Liver (tissue), 9 donors: ENCODE measurements around the gene IGF1R. TPM values are rescaled to one million over a fixed set of nuclear protein-coding genes. Genes with fewer than 3 reads are reported as not detected.

Source experiments
- DNase-seq: peaks from one replicate; pipeline ENCODE4 v3.0.0-alpha.2; 2017; ENCODE audit warnings: low spot score
- H3K27ac ChIP-seq, 2 donors: one replicate each; pipeline ENCODE4 v1.7.0; 2013; ENCODE audit warnings: inconsistent platforms in 2 of 2, low read length in 2 of 2, control low read depth in 1 of 2, low read depth in 1 of 2, mild to moderate bottlenecking in 1 of 2
- H3K27me3 ChIP-seq, 4 donors: one replicate each; pipeline versions ENCODE4 v1.6.1 to v1.7.0; 2013; ENCODE audit warnings: low read length in 3 of 4, inconsistent platforms in 1 of 4, mild to moderate bottlenecking in 1 of 4, moderate library complexity in 1 of 4; ENCODE audit not compliant: control insufficient read depth in 4 of 4, insufficient read depth in 4 of 4
- H3K36me3 ChIP-seq, 4 donors: one replicate each; pipeline versions ENCODE4 v1.6.1 to v1.7.0; 2013; ENCODE audit warnings: low read length in 3 of 4, mild to moderate bottlenecking in 3 of 4, low read depth in 1 of 4, moderate library complexity in 1 of 4; ENCODE audit not compliant: control insufficient read depth in 4 of 4, insufficient read depth in 3 of 4
- H3K4me1 ChIP-seq, 4 donors: one replicate each; pipeline versions ENCODE4 v1.6.1 to v1.7.0; 2013; ENCODE audit warnings: low read length in 3 of 4, mild to moderate bottlenecking in 3 of 4, moderate library complexity in 1 of 4; ENCODE audit not compliant: control insufficient read depth in 4 of 4, insufficient read depth in 4 of 4
- H3K4me3 ChIP-seq, 3 donors: one replicate each; pipeline versions ENCODE4 v1.6.1 to v1.7.0; 2013; ENCODE audit warnings: low read length in 3 of 3, control low read depth in 1 of 3, low read depth in 1 of 3, mild to moderate bottlenecking in 1 of 3
- H3K9ac ChIP-seq, 2 donors: one replicate each; pipeline ENCODE4 v1.7.0; 2013; ENCODE audit warnings: low read length in 2 of 2, mild to moderate bottlenecking in 2 of 2, moderate library complexity in 2 of 2, control low read depth in 1 of 2, low read depth in 1 of 2
- H3K9me3 ChIP-seq, 4 donors: one replicate each; pipeline versions ENCODE4 v1.6.1 to v1.7.0; 2013; ENCODE audit warnings: low read length in 3 of 4; ENCODE audit not compliant: control insufficient read depth in 4 of 4
- ATF3 ChIP-seq: IDR thresholded peaks from 2 replicates; pipeline ENCODE4 v1.6.1; 2016; ENCODE audit warnings: antibody characterized with exemption
- CTCF ChIP-seq: fragments of 150-350 bp; IDR thresholded peaks from 2 replicates; pipeline ENCODE4 v1.5.1; 2017; ENCODE audit warnings: improper control_type of control experiment, low read depth, low read length; ENCODE audit not compliant: missing input control
- FOXA1 ChIP-seq: IDR thresholded peaks from 2 replicates; pipeline ENCODE4 v1.6.1; 2016; ENCODE audit warnings: antibody characterized with exemption
- FOXA2 ChIP-seq: IDR thresholded peaks from 2 replicates; pipeline ENCODE4 v1.6.1; 2016; ENCODE audit warnings: antibody characterized with exemption
- GABPA ChIP-seq, 2 donors: IDR thresholded peaks in 1 of 2; conservative IDR thresholded peaks in 1 of 2; 2 replicates each; pipeline ENCODE4 v1.6.1; 2016; ENCODE audit warnings: antibody characterized with exemption in 2 of 2, mild to moderate bottlenecking in 1 of 2, moderate library complexity in 1 of 2
- HNF4A ChIP-seq, 2 donors: conservative IDR thresholded peaks; 2 replicates each; pipeline ENCODE4 v1.6.1; 2016; ENCODE audit warnings: antibody characterized with exemption in 2 of 2, mild to moderate bottlenecking in 2 of 2
- HNF4G ChIP-seq: IDR thresholded peaks from 2 replicates; pipeline ENCODE4 v1.6.1; 2016; ENCODE audit warnings: antibody characterized with exemption
- JUND ChIP-seq, 2 donors: IDR thresholded peaks; 2 replicates each; pipeline ENCODE4 v1.6.1; 2016; ENCODE audit warnings: antibody characterized with exemption in 2 of 2
- MAX ChIP-seq: IDR thresholded peaks from 2 replicates; pipeline ENCODE4 v1.6.1; 2016; ENCODE audit warnings: antibody characterized with exemption
- NR2F2 ChIP-seq: IDR thresholded peaks from 2 replicates; pipeline ENCODE4 v1.6.1; 2016; ENCODE audit warnings: antibody characterized with exemption
- RAD21 ChIP-seq, 2 donors: IDR thresholded peaks; 2 replicates each; pipeline ENCODE4 v1.6.1; 2016; ENCODE audit warnings: antibody characterized with exemption in 2 of 2, mild to moderate bottlenecking in 2 of 2
- REST ChIP-seq: IDR thresholded peaks from 2 replicates; pipeline ENCODE4 v1.6.1; 2016; ENCODE audit warnings: antibody characterized with exemption, mild to moderate bottlenecking
- SP1 ChIP-seq: IDR thresholded peaks from 2 replicates; pipeline ENCODE4 v1.6.1; 2018; ENCODE audit warnings: antibody characterized with exemption, mild to moderate bottlenecking
- TAF1 ChIP-seq: conservative IDR thresholded peaks from 2 replicates; pipeline ENCODE4 v1.6.1; 2016; ENCODE audit warnings: antibody characterized with exemption, mild to moderate bottlenecking
- YY1 ChIP-seq: IDR thresholded peaks from 2 replicates; pipeline ENCODE4 v1.6.1; 2016; ENCODE audit warnings: antibody characterized with exemption, mild to moderate bottlenecking
- ZBTB33 ChIP-seq: IDR thresholded peaks from 2 replicates; pipeline ENCODE4 v1.6.1; 2016; ENCODE audit warnings: antibody characterized with exemption
- WGBS: extraction: QIAGEN DNeasy Blood & Tissue Kit; methylation state at CpG from one replicate; pipeline ENCODE4 v1.1.7; 2013; 5-methylcytosine and 5-hydroxymethylcytosine counted together
- polyA plus RNA-seq, 2 donors: library from polyadenylated mRNA; stranded (reverse) in 1 of 2; unstranded in 1 of 2; fragments of 200-250 nt in 1 of 2; fragments of >200 nt in 1 of 2; fragmentation: Nextera tagmentation in 1 of 2; extraction: Ambion mirVana in 1 of 2; gene quantifications; one replicate each; pipeline versions ENCODE4 v1.2.1 to v1.2.3, GENCODE V29; 2013 to 2015
- total RNA-seq, 2 donors: library from RNA; depleted of rRNA; stranded (reverse); fragments of >200 nt; gene quantifications; one replicate each; pipeline ENCODE4 v1.2.3, GENCODE V29; 2014
- donor health status: healthy.
- donor health status: healthy.
- donor health status: healthy.
- donor health status: healthy.
- donor health status: healthy.

Gene IGF1R
- total and polyA plus RNA-seq, 4 donors: 0.69 to 10.3 (median 3.2) TPM

GRCh38 chr15:98735304-98735703, 87.0 kb downstream of the IGF1R start:
- no peak overlapping the region for H3K27ac ChIP-seq
- TF ChIP-seq ATF3: no peak
- no peak for TF ChIP-seq REST
- no peak for TF ChIP-seq RAD21 (IDR thresholded peaks at IDR 0.05)
- TF ChIP-seq ZBTB33: no peak
- TF ChIP-seq NR2F2: no peak
- TF ChIP-seq MAX: no peak
- no peak for TF ChIP-seq JUND (IDR thresholded peaks at IDR 0.05)
- no peak for TF ChIP-seq FOXA2
- TF ChIP-seq HNF4G: no peak
- TF ChIP-seq HNF4A (conservative IDR thresholded peaks at IDR 0.05): no peak
- H3K27me3 ChIP-seq: no peaks in the 10 kb centered on the region
- H3K4me3 ChIP-seq: no peak overlapping the region
- H3K9me3 ChIP-seq: no peaks in the 10 kb centered on the region
- no peaks in the 10 kb centered on the region for H3K36me3 ChIP-seq
- no peak for DNase-seq
- H3K9ac ChIP-seq: no peak overlapping the region
- 93% methylated on average over 4 of the region's 4 CpGs for WGBS
- peaks cover 0 to 12% (median 2%) of the 10 kb centered on the region in 4 donors for H3K4me1 ChIP-seq

GRCh38 chr15:98735895-98736617, 87.7 kb downstream of the IGF1R start:
- Histone ChIP-seq H3K36me3 (no peaks in the 10 kb centered on the region), H3K4me1 (peaks cover 0 to 12% (median 2%) of the 10 kb centered on the region in 4 donors), H3K4me3 (no peak overlapping the region), H3K27me3 (no peaks in the 10 kb centered on the region), H3K9me3 (no peaks in the 10 kb centered on the region), H3K9ac (no peak overlapping the region), H3K27ac (no peak overlapping the region)
- no peak for DNase-seq
- WGBS: 76% methylated on average over 4 of the region's 4 CpGs
- TF ChIP-seq GABPA (IDR thresholded peaks at IDR 0.05 in 1 of 2, conservative IDR thresholded peaks at IDR 0.05 in 1 of 2) (no peak), JUND (IDR thresholded peaks at IDR 0.05) (no peak), ATF3 (no peak), HNF4G (no peak), NR2F2 (no peak), SP1 (no peak), FOXA2 (no peak), YY1 (no peak), CTCF (no peak), RAD21 (IDR thresholded peaks at IDR 0.05) (no peak), TAF1 (no peak), FOXA1 (no peak)
